ENCODE measurements around the gene COL4A1. TPM values are rescaled to one million over a fixed set of nuclear protein-coding genes. Genes with fewer than 3 reads are reported as not detected.
"Not testable (repeated sequence)": the region's sequence is repeated elsewhere in the genome, so short reads cannot be mapped to it uniquely, and the experiment has no call there.

COL4A1 gene
- total RNA-seq, 1 donor from 2014 or later = 347 TPM

GRCh38 chr13:110324026-110324749 is 17.2 kb upstream of the COL4A1 start:
- no peak for DNase-seq (ENCODE audit: low spot score)

GRCh38 chr13:110323172-110323891 is 16.4 kb upstream of the COL4A1 start:
- no peak for DNase-seq (ENCODE audit: low spot score)

- no peak for DNase-seq (ENCODE audit: low spot score)
Observed at GRCh38 chr13:110322828-110323171, 15.8 kb upstream of the COL4A1 start.

GRCh38 chr13:110322126-110322827 is 15.3 kb upstream of the COL4A1 start:
- no peak for DNase-seq (ENCODE audit: low spot score)

- not testable (repeated sequence) for DNase-seq (ENCODE audit: low spot score)
Observed at GRCh38 chr13:110321573-110321972, 14.6 kb upstream of the COL4A1 start.

GRCh38 chr13:110320645-110321044 is 13.7 kb upstream of the COL4A1 start:
- no peak for DNase-seq (ENCODE audit: low spot score)

- DNase-seq (ENCODE audit: low spot score) = no peak
Observed at GRCh38 chr13:110319774-110320509, 13.0 kb upstream of the COL4A1 start.

- no peak for DNase-seq (ENCODE audit: low spot score)
Observed at GRCh38 chr13:110319397-110319773, 12.4 kb upstream of the COL4A1 start.

- no peak for DNase-seq (ENCODE audit: low spot score)
Observed at GRCh38 chr13:110318920-110319319, 12.0 kb upstream of the COL4A1 start.

- DNase-seq (ENCODE audit: low spot score) = no peak
Observed at GRCh38 chr13:110317496-110318195, 10.7 kb upstream of the COL4A1 start.

GRCh38 chr13:110317093-110317492 is 10.1 kb upstream of the COL4A1 start:
- no peak for DNase-seq (ENCODE audit: low spot score)

- DNase-seq (ENCODE audit: low spot score) = no peak
Observed at GRCh38 chr13:110316196-110316595, 9.2 kb upstream of the COL4A1 start.

- DNase-seq (ENCODE audit: low spot score) = no peak
Observed at GRCh38 chr13:110314516-110315245, 7.7 kb upstream of the COL4A1 start.

- not testable (repeated sequence) for DNase-seq (ENCODE audit: low spot score)
Observed at GRCh38 chr13:110313733-110314132, 6.8 kb upstream of the COL4A1 start.

- DNase-seq (ENCODE audit: low spot score) = not testable (repeated sequence)
Observed at GRCh38 chr13:110313261-110313660, 6.3 kb upstream of the COL4A1 start.

GRCh38 chr13:110312339-110313031 is 5.5 kb upstream of the COL4A1 start:
- DNase-seq (ENCODE audit: low spot score) = no peak

GRCh38 chr13:110311443-110312338 is 4.7 kb upstream of the COL4A1 start:
- no peak for DNase-seq (ENCODE audit: low spot score)

GRCh38 chr13:110310541-110311442 is 3.8 kb upstream of the COL4A1 start:
- no peak for DNase-seq (ENCODE audit: low spot score)
